ENCODE measurements around the gene OTOA.
"Not testable (repeated sequence)": the region's sequence is repeated elsewhere in the genome, so short reads cannot be mapped to it uniquely, and the experiment has no call there.

OTOA gene

DNA sequence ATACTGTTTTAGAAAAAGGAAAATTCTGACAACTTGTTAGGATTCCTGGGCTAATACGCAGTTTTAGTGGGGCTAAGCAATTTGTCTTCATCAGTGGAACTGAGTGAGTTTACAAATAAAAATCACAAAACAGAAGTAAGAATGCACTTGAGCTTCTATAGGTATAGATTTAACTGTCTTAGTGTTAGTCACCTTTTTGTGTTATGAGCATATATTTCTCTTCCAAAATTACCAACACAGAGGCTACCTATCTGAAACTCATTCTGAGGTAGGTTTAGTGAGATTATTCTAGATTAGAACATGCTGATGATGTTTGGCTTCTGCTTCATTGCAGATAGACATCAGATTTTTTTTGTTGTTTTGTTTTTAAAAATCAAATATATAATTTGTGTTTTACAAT is 41.2 kb upstream of the OTOA start:
- TF ChIP-seq, protein P1, sequence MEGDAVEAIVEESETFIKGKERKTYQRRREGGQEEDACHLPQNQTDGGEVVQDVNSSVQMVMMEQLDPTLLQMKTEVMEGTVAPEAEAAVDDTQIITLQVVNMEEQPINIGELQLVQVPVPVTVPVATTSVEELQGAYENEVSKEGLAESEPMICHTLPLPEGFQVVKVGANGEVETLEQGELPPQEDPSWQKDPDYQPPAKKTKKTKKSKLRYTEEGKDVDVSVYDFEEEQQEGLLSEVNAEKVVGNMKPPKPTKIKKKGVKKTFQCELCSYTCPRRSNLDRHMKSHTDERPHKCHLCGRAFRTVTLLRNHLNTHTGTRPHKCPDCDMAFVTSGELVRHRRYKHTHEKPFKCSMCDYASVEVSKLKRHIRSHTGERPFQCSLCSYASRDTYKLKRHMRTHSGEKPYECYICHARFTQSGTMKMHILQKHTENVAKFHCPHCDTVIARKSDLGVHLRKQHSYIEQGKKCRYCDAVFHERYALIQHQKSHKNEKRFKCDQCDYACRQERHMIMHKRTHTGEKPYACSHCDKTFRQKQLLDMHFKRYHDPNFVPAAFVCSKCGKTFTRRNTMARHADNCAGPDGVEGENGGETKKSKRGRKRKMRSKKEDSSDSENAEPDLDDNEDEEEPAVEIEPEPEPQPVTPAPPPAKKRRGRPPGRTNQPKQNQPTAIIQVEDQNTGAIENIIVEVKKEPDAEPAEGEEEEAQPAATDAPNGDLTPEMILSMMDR (IDR thresholded peaks at IDR 0.05; ENCODE audit: insufficient read depth, low read depth, low read length, missing control alignments) = no peak
- no peak overlapping the region for H3K4me3 ChIP-seq (ENCODE audit: low read length)
- no peak for DNase-seq (ENCODE audit: low read depth)

DNA sequence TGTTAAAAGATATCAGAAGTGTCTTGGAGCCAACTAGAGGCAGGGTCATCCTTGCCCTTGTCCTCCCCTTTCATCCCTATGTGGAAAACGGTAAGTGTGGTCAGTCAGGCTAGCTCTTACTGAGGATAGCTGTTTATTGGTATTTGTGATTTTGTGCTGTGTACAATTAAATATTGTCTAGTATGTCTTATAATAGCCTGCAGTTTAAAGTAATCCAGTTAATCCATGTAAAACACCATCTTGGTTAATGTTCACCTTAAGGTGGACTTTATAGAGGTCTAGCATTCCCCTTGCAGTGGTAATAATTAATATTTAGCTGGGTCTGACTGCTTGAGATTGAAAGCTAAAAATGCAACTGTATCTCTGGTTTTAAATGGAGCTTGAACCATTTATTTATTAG is 38.7 kb upstream of the OTOA start:
- H3K4me3 ChIP-seq (ENCODE audit: low read length) = no peak overlapping the region
- DNase-seq (ENCODE audit: low read depth) = no peak
- TF ChIP-seq, protein P1 (IDR thresholded peaks at IDR 0.05; ENCODE audit: insufficient read depth, low read depth, low read length, missing control alignments) = no peak

DNA sequence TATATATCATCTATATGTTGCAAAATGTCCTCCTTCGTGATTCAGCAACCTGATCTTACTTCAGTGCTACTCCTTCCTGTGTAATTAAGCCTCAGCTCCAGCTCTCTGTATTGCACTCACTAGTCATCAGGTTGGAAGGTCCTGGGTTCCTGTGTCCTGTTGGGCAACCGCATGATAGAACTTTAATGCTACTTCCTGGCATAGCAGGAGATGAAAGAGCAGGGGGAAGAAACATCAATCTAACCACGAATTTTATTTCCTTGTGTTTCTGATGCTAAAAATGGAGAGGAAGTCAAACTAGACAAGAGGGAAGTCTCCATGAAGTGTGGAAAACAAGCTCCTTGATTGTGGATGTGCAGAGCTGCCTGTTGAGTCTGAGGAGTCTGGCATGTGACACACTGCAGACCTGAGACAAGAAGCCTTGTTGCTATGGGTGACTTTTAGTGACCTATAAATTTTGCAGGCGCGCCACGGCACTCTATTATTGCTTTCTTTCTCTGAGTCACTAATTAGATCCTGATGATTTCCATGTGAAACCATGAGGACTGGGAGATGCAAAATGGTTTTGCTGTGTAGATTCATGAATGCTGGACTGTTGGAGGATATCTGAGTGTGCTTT is 37.0 kb upstream of the OTOA start:
- DNase-seq (ENCODE audit: low read depth) = peak; percentile 94
- TF ChIP-seq, protein P1 (IDR thresholded peaks at IDR 0.05; ENCODE audit: insufficient read depth, low read depth, low read length, missing control alignments) = no peak
- no peak overlapping the region for H3K4me3 ChIP-seq (ENCODE audit: low read length)

DNA sequence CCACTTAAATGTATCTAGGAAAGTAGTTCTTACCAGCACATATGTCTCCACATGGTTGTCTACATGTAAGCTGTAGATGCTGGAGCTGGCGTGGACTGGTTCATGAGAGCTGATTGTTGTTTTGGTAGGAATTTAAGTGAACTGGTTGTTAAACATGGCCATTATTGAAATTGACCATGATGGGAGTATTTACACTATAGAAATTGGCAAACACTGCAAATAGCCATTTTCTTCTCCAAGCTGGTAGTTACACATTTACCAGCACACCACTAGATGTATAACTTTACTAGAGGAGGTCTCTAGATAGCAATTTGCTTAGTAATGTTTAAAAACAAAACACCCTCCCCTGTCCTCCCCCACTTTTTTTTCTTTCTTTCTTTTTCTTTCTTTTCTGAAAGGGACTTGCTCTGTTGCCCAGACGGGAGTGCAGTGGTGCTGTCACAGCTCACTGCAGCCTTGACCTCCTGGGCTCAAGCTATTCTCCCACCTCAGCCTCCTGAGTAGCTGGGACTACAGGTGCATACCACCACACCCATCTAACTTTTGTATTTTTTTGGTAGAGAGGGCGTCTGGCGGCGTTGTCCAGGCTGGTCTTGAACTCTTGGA is 35.5 kb upstream of the OTOA start:
- TF ChIP-seq, protein P1 (IDR thresholded peaks at IDR 0.05; ENCODE audit: insufficient read depth, low read depth, low read length, missing control alignments) = no peak
- DNase-seq (ENCODE audit: low read depth) = no peak
- H3K4me3 ChIP-seq (ENCODE audit: low read length) = no peak overlapping the region

DNA sequence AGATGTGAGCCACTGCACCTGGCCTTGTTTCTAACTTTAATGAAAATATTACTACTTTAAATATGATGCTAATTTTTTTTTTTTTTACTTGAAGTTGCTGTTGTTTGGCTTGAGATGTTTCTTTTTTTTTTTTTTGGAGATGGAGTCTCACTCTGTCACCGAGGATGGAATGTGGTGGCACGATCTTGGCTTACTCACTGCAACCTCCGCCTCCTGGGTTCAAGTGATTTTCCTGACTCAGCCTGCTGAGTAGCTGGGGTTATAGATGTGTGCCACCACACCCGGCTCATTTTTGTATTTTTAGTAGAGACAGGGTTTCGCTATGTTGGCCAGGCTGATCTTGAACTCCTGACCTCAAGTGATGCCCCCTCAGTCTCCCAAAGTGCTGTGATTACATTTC is 35.0 kb upstream of the OTOA start:
- no peak overlapping the region for H3K4me3 ChIP-seq (ENCODE audit: low read length)
- TF ChIP-seq, protein P1 (IDR thresholded peaks at IDR 0.05; ENCODE audit: insufficient read depth, low read depth, low read length, missing control alignments) = no peak
- DNase-seq (ENCODE audit: low read depth) = no peak

DNA sequence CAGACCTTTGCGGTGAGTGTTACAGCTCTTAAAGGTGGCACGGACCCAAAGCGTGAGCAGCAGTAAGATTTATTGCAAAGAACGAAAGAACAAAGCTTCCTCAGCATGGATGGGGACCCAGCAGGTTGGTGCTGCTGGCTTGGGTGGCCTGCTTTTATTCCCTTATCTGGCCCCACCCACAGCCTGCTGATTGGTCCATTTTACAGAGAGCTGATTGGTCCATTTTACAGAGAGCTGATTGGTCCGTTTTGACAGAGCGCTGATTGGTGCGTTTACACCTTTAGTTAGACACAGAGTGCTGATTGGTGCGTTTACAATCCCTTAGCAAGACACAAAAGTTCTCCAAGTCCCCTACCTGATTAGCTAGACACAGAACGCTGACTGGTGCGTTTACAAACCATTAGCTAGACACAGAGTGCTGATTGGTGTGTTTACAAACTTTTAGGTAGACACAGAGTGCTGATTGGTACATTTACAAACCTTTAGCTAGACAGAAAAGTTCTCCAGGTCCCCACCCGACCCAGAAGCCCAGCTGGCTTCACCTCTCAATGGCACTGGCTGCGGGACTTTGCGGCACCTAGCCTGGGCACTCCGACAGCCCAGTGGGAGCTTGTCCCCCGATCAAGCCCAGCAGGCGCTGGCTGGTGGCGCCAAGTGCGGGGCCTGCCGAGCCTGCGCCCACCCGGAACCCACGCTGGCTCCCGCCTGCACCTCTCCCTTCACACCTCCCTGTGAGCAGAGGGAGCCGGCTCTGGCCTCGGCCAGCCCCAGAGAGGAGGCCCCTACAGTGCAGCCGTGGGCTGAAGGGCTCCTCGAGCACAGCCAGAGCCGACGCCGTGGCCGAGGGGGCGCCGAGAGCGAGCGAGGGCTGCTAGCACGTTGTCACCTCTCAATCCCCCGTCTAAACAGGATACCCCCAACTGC is 33.9 kb upstream of the OTOA start:
- not testable (repeated sequence) for H3K4me3 ChIP-seq (ENCODE audit: low read length)

DNA sequence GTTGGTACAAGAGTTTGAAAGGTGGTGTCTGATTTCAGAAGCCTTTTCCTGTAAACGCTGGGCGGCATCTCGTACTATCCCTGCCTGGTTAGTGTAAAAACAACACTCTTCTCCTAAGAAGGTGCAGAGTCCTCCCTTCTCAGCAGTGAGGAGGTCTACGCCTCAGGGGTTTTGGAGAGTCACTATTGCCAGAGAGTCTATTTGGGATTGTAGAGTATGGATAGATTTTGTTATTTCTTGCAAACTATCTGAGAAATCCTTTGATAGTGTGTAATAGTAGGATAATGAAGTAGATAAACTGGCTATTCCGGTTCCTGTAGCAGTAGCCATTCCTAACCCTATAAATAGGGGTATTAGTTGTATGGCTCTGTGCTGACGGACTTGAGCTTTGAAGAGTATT is 32.9 kb upstream of the OTOA start:
- peak; percentile 56 for DNase-seq (ENCODE audit: low read depth)
- H3K4me3 ChIP-seq (ENCODE audit: low read length) = peak overlapping the region; percentile 20

More for the DNA sequence above, 33.9 kb upstream of the OTOA start:
- DNase-seq (ENCODE audit: low read depth) = not testable (repeated sequence)

DNA sequence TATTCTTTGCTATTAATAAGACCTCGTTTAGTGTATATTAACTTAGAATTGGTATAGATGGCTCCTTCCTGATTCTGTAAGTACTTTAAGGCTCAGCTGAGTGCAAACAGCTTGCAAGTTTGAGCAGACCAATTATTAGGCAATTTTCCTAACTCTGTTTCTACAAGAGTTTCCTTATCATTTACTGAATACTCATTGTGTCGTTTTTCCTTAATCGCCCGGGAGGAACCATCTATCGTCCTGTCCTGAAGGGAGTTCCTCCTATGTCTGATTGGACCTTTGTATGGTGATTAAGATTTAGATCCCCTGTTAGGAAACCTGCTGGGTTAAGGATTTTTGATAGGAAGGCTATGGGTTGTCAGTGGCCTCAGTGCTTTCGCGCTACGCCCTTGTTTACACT is 32.4 kb upstream of the OTOA start:
- peak; percentile 48 for DNase-seq (ENCODE audit: low read depth)

DNA sequence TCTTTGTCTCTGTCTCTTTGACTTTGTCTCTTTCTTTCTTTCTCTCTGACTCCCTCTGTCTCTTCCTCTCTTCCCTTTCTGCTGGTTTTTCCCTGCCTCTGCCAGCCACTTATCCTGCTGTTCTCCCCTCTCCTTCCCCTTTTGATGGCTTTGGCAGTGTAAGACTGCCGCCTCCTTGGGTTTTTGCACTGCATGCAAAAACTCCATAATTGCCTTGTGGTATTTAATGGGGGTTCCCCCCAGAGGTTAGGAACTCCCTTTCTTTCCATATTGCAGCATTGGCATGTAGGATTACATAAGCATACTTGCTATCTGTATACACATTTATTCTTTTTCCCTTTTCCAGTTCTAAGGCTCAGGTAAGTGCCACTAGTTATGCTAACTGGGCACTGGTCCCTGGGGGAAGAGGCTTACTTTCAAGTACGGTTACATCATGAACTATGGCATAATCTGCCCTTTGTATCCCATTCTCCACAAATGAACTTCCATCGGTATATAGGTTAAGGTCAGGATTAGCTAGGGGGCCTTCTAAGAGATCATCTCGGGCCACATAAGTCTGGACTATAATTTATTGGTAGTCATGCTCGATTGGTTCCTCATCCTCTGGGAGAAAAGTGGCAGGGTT is 31.7 kb upstream of the OTOA start:
- H3K4me3 ChIP-seq (ENCODE audit: low read length); DNase-seq (ENCODE audit: low read depth): not testable (repeated sequence)

More for the DNA sequence above, 32.4 kb upstream of the OTOA start:
- not testable (repeated sequence) for H3K4me3 ChIP-seq (ENCODE audit: low read length)

Measured in epithelial cell of esophagus (primary cell).